Measurements from ENCODE around the gene MEGF10. TPM values are rescaled to one million over a fixed set of nuclear protein-coding genes. Genes with fewer than 3 reads are reported as not detected.

The MEGF10 gene
- total and polyA plus RNA-seq, 2 donors = 0.43 to 8.7 TPM

DNA sequence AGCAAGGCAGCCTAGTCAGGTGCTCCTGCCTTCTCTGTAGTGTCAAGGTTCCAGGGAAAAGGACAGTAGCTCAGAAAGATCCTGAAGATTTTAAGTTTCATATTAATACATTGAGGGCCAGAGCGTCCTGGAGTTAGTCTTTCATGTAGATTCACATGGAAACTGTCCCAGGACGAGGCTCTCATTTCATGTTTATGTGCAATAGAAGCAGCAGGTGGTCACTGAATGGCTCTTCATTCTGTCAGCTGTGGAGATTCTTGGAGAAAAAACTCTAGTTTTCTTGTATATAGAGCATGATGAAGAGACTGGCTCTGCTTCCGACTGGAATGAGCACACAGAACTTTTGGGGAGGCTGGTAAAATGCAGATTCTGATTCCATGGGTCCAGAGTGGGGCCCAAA is 54.3 kb downstream of the MEGF10 start:
- Histone ChIP-seq H3K27ac (ENCODE audit: low read depth) (no peak overlapping the region), H3K4me1 (ENCODE audit: insufficient read depth) (no peaks in the 10 kb centered on the region), H3K4me3 (ENCODE audit: low read depth, low read length) (no peak overlapping the region), H3K36me3 (ENCODE audit: insufficient read depth) (no peaks in the 10 kb centered on the region)
- WGBS = 76% methylated on average over 3 of the region's 3 CpGs
- no peak for DNase-seq (ENCODE audit: extremely low spot score)

DNA sequence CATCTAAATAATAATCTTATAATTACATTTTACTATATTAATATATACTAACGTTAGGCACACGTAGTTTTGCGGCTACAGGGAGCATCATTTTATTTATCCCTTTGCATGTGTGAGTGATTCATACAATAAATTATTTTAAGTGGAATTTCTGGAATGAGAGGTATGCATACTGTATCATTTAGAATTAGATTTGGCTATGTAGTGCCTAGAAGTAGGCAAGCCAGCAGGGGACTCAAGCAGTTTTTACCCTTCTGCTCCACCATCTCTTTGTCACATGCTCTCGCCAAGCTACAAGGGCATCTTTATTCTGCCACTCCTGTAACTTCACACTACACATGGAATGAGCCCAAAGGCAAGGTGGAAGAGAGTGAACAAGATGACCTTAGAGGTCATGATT is 60.8 kb downstream of the MEGF10 start:
- 69% methylated on average over 4 of the region's 4 CpGs for WGBS
- Histone ChIP-seq H3K4me1 (ENCODE audit: insufficient read depth) (no peaks in the 10 kb centered on the region), H3K27ac (ENCODE audit: low read depth) (no peak overlapping the region), H3K36me3 (ENCODE audit: insufficient read depth) (no peaks in the 10 kb centered on the region), H3K4me3 (ENCODE audit: low read depth, low read length) (no peak overlapping the region)
- DNase-seq (ENCODE audit: extremely low spot score) = no peak

DNA sequence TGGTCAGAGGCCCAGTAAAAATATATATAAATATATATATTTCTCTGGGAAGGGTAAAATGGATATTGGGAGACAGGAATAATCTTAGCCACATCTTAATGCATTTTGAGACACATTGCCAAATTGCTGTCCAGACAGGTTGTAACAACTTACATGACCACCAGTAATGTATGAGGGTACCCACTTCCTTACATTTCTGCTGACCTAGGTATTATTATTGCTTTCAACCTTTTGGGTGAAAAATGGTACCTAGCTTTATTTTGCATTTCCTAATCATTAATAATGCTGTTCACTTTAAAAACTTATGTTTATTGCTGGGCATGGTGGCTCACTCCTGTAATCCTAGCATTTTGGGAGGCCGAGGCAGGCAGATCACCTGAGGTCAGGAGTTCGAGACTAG is 61.5 kb downstream of the MEGF10 start:
- H3K4me1 ChIP-seq (ENCODE audit: insufficient read depth) = no peaks in the 10 kb centered on the region
- no peak overlapping the region for H3K4me3 ChIP-seq (ENCODE audit: low read depth, low read length)
- WGBS = 94% methylated on average over 2 of the region's 2 CpGs
- H3K36me3 ChIP-seq (ENCODE audit: insufficient read depth) = no peaks in the 10 kb centered on the region
- H3K27ac ChIP-seq (ENCODE audit: low read depth) = no peak overlapping the region
- no peak for DNase-seq (ENCODE audit: extremely low spot score)

DNA sequence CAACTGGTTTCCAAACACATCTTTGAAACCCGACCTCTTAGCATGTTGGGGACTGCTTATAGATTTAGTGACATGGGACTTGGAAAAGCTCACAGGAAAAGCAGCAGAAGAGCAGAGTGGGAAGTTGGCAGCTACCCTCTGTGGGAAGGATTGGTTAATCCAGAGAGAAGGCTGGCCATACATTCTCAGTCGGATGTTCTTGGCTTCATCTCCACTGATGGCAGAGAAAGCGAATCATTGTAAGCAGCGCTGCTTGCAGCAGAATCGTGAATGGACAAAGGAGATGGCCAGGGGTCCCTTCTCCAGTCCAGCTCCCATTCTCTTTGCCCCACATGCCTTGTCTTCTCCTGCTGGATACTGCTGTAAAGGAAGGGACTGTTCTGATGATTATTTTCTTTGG is 62.7 kb downstream of the MEGF10 start:
- Histone ChIP-seq H3K4me3 (ENCODE audit: low read depth, low read length) (no peak overlapping the region), H3K4me1 (ENCODE audit: insufficient read depth) (no peaks in the 10 kb centered on the region), H3K36me3 (ENCODE audit: insufficient read depth) (no peaks in the 10 kb centered on the region), H3K27ac (ENCODE audit: low read depth) (no peak overlapping the region)
- WGBS = 73% methylated on average over 5 of the region's 5 CpGs
- no peak for DNase-seq (ENCODE audit: extremely low spot score)

DNA sequence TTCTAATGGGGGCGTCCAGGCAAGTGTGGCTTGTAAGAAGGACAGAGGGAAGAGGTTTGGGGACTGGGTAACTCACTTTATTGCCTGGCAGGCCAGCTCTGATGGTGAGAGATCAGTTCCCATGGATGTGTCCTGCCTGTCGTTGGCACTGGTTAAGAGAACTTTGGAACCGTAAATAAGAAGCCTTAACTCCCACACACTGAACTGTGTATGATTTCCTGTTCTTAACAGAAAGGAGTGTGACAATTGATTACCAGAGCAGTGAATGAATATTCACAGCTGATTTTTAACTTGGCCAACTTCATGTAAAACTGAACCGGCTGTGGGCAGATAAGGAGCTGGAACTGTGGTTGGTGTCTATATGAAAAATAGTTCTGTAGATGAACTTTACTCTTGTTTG is 63.2 kb downstream of the MEGF10 start:
- H3K4me1 ChIP-seq (ENCODE audit: insufficient read depth) = no peaks in the 10 kb centered on the region
- H3K4me3 ChIP-seq (ENCODE audit: low read depth, low read length) = no peak overlapping the region
- no peak overlapping the region for H3K27ac ChIP-seq (ENCODE audit: low read depth)
- H3K36me3 ChIP-seq (ENCODE audit: insufficient read depth) = no peaks in the 10 kb centered on the region
- no peak for DNase-seq (ENCODE audit: extremely low spot score)
- 69% methylated on average over 4 of the region's 4 CpGs for WGBS

DNA sequence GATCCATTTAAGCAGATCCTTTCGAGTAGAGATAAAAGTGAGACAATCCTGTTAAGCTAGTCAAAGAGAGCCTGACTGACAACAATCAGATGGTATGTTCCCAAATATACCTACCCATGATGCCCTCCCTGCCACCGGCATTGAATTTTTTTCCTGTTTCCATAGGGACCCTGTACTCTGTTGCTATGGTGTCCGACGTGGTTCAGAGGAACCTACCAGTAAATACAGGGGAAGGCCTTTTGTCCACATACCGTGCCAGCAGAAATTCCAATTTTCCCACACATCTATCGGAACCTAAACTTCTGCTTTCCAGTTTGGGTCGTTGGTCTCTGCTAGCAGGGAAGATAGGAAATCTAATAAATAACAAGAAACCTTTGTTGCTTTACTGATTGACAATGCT is 64.7 kb downstream of the MEGF10 start:
- Histone ChIP-seq H3K4me1 (ENCODE audit: insufficient read depth) (no peaks in the 10 kb centered on the region), H3K27ac (ENCODE audit: low read depth) (no peak overlapping the region), H3K36me3 (ENCODE audit: insufficient read depth) (no peaks in the 10 kb centered on the region), H3K4me3 (ENCODE audit: low read depth, low read length) (no peak overlapping the region)
- no peak for DNase-seq (ENCODE audit: extremely low spot score)
- 50% methylated on average over 7 of the region's 7 CpGs for WGBS

DNA sequence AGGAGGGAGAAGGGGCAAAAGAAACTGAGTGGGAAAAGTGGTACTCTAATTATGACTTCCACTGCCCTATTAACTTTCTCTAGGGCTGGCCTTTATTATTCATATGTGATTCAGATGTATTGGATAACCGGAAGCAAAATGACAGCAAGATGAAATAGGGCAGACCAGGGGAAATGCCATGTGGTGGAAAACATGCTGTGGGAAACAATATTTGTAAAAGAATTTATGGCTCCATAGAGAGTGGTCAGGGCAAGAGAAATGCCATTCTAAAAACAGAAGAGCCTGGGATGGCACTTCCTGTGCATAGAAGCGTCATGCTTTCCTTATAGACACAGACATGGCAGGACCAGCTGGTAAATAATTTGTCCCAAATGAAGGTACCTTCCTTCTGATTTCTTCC is 67.7 kb downstream of the MEGF10 start:
- Histone ChIP-seq H3K27ac (ENCODE audit: low read depth) (no peak overlapping the region), H3K4me3 (ENCODE audit: low read depth, low read length) (no peak overlapping the region), H3K4me1 (ENCODE audit: insufficient read depth) (no peaks in the 10 kb centered on the region), H3K36me3 (ENCODE audit: insufficient read depth) (no peaks in the 10 kb centered on the region)
- 78% methylated on average over 2 of the region's 2 CpGs for WGBS
- no peak for DNase-seq (ENCODE audit: extremely low spot score)

DNA sequence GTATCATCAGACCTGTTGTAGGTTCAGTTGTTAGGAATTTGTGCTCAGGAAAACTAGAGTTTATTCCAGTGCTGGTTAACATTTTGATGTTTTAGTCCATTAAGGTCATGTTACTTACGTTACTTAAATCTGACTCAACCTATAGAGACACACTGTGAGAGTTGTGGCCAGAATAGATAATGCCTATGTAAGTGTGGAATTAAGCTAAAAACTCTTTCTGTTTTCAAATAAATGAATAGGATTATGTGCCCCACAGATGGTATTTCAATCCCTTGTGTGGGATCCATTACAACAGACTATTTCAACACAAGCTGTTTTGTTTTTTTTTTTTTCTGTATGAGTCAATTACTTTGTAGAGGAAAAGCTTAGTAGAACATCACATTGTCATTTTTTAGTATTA is 68.1 kb downstream of the MEGF10 start:
- Histone ChIP-seq H3K27ac (ENCODE audit: low read depth) (no peak overlapping the region), H3K36me3 (ENCODE audit: insufficient read depth) (no peaks in the 10 kb centered on the region), H3K4me1 (ENCODE audit: insufficient read depth) (no peaks in the 10 kb centered on the region), H3K4me3 (ENCODE audit: low read depth, low read length) (no peak overlapping the region)
- DNase-seq (ENCODE audit: extremely low spot score) = no peak
- WGBS = 78% methylated on average over 1 of the region's 1 CpG

DNA sequence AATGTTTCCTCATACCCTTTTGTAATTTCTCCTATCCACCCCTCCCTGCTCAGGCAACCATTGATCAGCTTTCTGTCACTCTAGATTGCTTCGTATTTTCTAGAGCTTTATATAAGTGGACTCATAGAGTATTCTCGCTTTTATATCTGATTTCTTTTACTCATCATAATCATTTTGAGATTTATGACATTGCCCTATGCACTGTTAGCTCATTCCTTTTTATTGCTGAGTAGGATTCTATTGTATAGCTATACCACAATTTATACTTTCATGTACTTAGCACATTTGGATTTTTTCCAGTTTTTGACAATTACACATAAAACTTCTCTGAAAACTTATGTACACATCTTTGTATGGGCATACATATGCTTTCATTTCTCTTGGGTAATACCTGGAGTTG is 68.9 kb downstream of the MEGF10 start:
- Histone ChIP-seq H3K4me3 (ENCODE audit: low read depth, low read length) (no peak overlapping the region), H3K27ac (ENCODE audit: low read depth) (no peak overlapping the region), H3K4me1 (ENCODE audit: insufficient read depth) (no peaks in the 10 kb centered on the region), H3K36me3 (ENCODE audit: insufficient read depth) (no peaks in the 10 kb centered on the region)
- no peak for DNase-seq (ENCODE audit: extremely low spot score)
- 89% methylated on average over 2 of the region's 2 CpGs for WGBS

DNA sequence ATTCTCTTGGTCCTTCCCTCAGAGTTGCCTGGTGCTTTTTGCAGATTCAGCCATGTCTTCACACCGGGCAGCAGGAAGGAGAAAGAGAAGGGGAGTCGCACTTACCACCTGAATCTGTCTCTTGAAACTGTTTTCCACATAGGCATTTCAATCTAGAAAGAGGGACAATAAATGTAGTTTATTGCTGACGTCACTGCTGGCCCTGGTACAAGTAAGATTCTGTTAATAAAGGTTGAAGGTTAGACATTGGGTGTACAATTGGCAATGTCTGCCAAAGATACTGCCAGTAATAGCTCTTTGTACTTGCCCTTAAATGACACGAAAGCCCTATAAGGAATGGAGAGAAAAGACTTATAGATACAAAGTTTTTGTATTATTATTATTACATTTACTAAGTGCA is 72.8 kb downstream of the MEGF10 start:
- no peak overlapping the region for H3K4me3 ChIP-seq (ENCODE audit: low read depth, low read length)
- H3K4me1 ChIP-seq (ENCODE audit: insufficient read depth) = no peaks in the 10 kb centered on the region
- no peaks in the 10 kb centered on the region for H3K36me3 ChIP-seq (ENCODE audit: insufficient read depth)
- no peak overlapping the region for H3K27ac ChIP-seq (ENCODE audit: low read depth)
- DNase-seq (ENCODE audit: extremely low spot score) = no peak
- WGBS = 87% methylated on average over 4 of the region's 4 CpGs

DNA sequence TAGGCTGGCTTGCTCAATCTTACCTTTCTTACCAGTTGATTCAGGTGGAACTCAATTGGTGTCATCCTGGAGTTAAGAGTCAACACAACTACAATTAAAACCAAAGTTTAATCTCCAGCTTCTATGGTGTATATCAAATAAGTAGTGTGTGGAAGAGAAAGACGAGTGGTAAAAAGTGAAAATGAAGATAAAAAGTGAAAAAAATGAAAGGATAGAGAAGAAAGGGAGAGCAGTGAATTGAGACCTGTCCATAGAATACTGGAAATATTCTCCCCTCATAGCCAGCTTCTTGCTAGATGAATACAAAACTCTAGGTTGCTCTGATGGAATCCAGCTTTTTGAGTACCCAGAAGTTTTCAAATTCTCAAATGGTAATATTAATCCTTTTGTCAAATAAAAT is 76.4 kb downstream of the MEGF10 start:
- H3K4me3 ChIP-seq (ENCODE audit: low read depth, low read length) = no peak overlapping the region
- 85% methylated on average over 1 of the region's 1 CpG for WGBS
- no peaks in the 10 kb centered on the region for H3K4me1 ChIP-seq (ENCODE audit: insufficient read depth)
- no peak overlapping the region for H3K27ac ChIP-seq (ENCODE audit: low read depth)
- DNase-seq (ENCODE audit: extremely low spot score) = no peak
- no peaks in the 10 kb centered on the region for H3K36me3 ChIP-seq (ENCODE audit: insufficient read depth)

DNA sequence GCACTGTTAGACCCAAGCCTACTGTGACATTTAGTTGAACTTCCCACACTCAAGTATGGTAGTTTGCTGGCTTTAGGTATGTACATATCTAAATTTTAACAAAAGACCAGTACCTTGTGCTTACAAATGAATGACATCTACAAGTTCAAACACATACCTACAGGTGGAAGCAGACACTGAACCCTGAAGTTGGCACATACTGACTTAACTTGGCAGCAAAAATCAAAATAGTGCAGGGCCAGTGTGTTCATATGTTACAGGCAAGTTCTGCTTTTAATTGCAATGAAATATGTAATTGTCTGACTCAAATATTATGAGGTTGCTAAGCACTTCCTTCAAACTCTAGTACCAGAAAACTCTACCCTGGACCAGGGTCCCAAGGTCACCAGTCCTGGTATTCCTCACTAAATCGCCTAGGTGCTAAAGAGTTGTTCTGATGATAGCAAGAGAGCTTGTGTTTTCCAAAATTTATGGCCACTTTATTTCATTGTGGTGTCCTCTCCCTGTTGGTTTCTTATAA is 77.4 kb downstream of the MEGF10 start:
- DNase-seq (ENCODE audit: extremely low spot score) = no peak
- 53% methylated on average over 1 of the region's 1 CpG for WGBS
- Histone ChIP-seq H3K36me3 (ENCODE audit: insufficient read depth) (no peaks in the 10 kb centered on the region), H3K4me3 (ENCODE audit: low read depth, low read length) (no peak overlapping the region), H3K4me1 (ENCODE audit: insufficient read depth) (no peaks in the 10 kb centered on the region), H3K27ac (ENCODE audit: low read depth) (no peak overlapping the region)

DNA sequence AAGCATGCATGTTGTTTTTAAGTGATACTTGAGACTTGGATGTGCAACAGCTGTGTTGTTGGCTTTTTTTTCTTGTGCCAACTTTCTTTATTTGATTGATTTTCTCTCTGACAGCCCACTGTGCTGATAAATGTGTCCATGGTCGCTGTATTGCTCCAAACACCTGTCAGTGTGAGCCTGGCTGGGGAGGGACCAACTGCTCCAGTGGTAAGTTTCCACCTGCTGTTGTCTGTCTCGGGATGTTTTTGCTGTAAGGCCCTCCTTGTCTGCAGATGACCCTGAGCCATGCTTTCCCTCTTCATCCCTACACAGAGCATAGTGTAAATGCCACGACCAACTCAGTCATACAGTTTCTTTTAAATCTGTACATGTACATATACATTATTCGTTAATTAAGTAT is 79.2 kb downstream of the MEGF10 start:
- WGBS = 72% methylated on average over 4 of the region's 4 CpGs
- Histone ChIP-seq H3K4me1 (ENCODE audit: insufficient read depth) (no peaks in the 10 kb centered on the region), H3K4me3 (ENCODE audit: low read depth, low read length) (no peak overlapping the region), H3K36me3 (ENCODE audit: insufficient read depth) (no peaks in the 10 kb centered on the region), H3K27ac (ENCODE audit: low read depth) (no peak overlapping the region)
- no peak for DNase-seq (ENCODE audit: extremely low spot score)

DNA sequence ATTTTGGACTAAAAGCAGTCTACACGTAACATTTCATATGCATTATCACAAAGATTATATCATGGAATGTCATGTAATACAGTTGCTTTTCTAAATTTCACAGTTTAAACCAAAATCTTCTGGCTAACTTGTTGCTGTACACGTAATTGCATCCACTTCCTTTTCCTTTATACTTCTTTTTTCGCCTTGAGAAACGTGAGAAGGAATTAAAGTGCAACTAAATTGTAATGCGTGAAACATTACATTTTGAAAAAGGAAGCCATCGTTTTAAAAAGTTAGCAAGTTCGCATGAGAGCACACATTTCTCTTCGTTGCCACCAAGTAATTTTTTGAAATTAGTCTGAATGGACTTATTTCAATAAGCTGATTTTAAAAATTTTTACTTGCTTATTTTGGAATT is 80.0 kb downstream of the MEGF10 start:
- Histone ChIP-seq H3K36me3 (ENCODE audit: insufficient read depth) (no peaks in the 10 kb centered on the region), H3K4me3 (ENCODE audit: low read depth, low read length) (no peak overlapping the region), H3K4me1 (ENCODE audit: insufficient read depth) (no peaks in the 10 kb centered on the region), H3K27ac (ENCODE audit: low read depth) (no peak overlapping the region)
- DNase-seq (ENCODE audit: extremely low spot score) = no peak
- WGBS = 75% methylated on average over 8 of the region's 8 CpGs

DNA sequence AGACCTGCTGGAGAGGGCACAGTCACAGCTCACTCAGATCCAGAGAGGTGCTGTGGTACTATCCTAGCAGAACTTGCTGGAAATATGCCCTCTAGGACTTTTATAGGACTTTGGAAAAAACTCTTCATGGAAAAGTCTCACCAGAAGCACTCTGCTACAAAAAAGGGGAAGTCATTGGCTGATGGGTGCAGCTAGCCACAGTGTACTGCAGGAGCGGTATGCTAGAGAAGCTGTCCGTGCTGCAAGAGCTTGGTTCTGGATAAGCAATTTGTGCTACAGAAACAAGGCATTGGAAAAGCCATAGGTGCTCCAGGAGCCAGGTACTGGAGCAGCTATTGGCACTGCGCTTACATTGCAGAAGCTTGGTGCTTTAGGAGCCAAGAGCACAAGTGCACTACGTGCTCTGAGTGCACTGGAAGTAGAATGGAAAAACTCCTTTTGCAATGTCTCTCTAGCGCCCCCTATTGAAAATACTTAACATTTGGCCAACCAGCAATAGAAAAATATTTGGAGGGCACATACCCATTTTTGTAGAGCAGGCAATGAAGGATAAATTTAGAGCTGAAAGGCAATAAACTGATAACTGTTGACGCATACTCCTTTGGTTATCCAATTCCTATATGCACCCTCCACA is 83.4 kb downstream of the MEGF10 start:
- no peak overlapping the region for H3K27ac ChIP-seq (ENCODE audit: low read depth)
- no peak for DNase-seq (ENCODE audit: extremely low spot score)
- no peak overlapping the region for H3K4me3 ChIP-seq (ENCODE audit: low read depth, low read length)
- no peaks in the 10 kb centered on the region for H3K4me1 ChIP-seq (ENCODE audit: insufficient read depth)
- WGBS = 75% methylated on average over 6 of the region's 6 CpGs
- H3K36me3 ChIP-seq (ENCODE audit: insufficient read depth) = no peaks in the 10 kb centered on the region
